H1 (cell line): ENCODE measurements around the gene IST1. TPM values are rescaled to one million over a fixed set of nuclear protein-coding genes. Genes with fewer than 3 reads are reported as not detected.

Experiments
- GABPA ChIP-seq: IDR thresholded peaks from 2 replicates; pipeline ENCODE4 v1.6.1; 2011; ENCODE audit warnings: mild to moderate bottlenecking, low read length, moderate library complexity, borderline replicate concordance; ENCODE audit not compliant: insufficient read depth
- HDAC2 ChIP-seq, 2 experiments: fragments of 300-600 bp in 1 of 2; sonication (generic) in 1 of 2; IDR thresholded peaks; 2 replicates each; pipeline ENCODE4 v1.6.1; 2011 to 2012; ENCODE audit warnings: low read depth in 2 of 2, low read length in 2 of 2, mild to moderate bottlenecking in 2 of 2, moderate library complexity in 2 of 2, borderline replicate concordance in 1 of 2, inconsistent platforms in 1 of 2
- polyA plus RNA-seq, 7 experiments: library from polyadenylated mRNA; depleted of rRNA in 3 of 7; stranded (reverse) in 5 of 7; unstranded in 2 of 7; fragments of >200 nt in 5 of 7; fragments of 200-250 nt in 2 of 7; gene quantifications; 1 replicate in 5 of 7; 2 replicates in 1 of 7; 4 replicates in 1 of 7; pipeline versions ENCODE4 v1.2.1 to v1.2.3, GENCODE V29; 2011 to 2013; ENCODE audit warnings: missing spikeins in 2 of 7, mixed read lengths in 2 of 7
- total RNA-seq: library from RNA; stranded (reverse); fragmentation: NEBNext Ultra II Directional; extraction: Animal tissue kit (Norgen Biotek cat#: 25700); gene quantifications from 2 replicates; pipeline ENCODE4 v1.2.1, GENCODE V29; 2021

IST1 gene
- total and polyA plus RNA-seq, 2 of the 8 experiments (the other 6 are each of a cell fraction or from before 2014, with no cell fraction given) = 190 to 248 TPM

DNA sequence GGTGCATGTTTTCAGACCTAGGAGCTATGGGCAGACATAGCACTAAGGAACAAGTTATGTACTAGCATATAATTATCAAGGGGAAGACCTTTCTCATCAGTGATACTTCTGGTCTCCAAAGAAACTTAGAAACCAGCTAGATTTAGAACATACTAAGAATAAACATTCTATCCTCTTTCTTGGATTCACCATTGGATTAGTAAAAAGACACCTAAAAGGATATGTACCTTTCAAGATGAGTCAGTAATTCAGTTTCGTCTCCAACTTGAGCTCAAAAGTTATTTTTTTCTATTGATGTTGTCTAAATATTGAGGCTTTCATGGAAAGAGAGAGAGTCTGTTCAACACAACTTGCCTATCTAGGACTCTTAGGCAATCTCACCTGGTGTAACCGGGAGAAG is 24.5 kb upstream of the IST1 start (continued):
- no peak for TF ChIP-seq HDAC2 (IDR thresholded peaks at IDR 0.05; ENCODE audit: borderline replicate concordance in 1 of 2, low read depth in 2 of 2, low read length in 2 of 2)
- no peak for TF ChIP-seq GABPA
